ENCODE data around the gene EYS.

EYS gene

GRCh38 chr6:65191471-65191870 lies 515.6 kb downstream of the EYS start:
- TF ChIP-seq CTCF (IDR thresholded peaks at IDR 0.05; ENCODE audit: extremely low read depth, insufficient read depth, missing control alignments) = no peak
- in situ Hi-C loops (cut with MboI; ENCODE audit: low pct_unique_long_range_greater_than_20kb, low sequenced_read_pairs, unreplicated experiment) = no loop called here
- DNase-seq (ENCODE audit: low spot score) = no peak

GRCh38 chr6:65189236-65189881 lies 517.7 kb downstream of the EYS start:
- in situ Hi-C loops (cut with MboI; ENCODE audit: low pct_unique_long_range_greater_than_20kb, low sequenced_read_pairs, unreplicated experiment) = no loop called here
- DNase-seq (ENCODE audit: low spot score) = no peak
- no peak for TF ChIP-seq CTCF (IDR thresholded peaks at IDR 0.05; ENCODE audit: extremely low read depth, insufficient read depth, missing control alignments)

GRCh38 chr6:65186826-65187225 lies 520.2 kb downstream of the EYS start:
- no peak for DNase-seq (ENCODE audit: low spot score)
- in situ Hi-C loops (cut with MboI; ENCODE audit: low pct_unique_long_range_greater_than_20kb, low sequenced_read_pairs, unreplicated experiment) = no loop called here
- TF ChIP-seq CTCF (IDR thresholded peaks at IDR 0.05; ENCODE audit: extremely low read depth, insufficient read depth, missing control alignments) = no peak

- TF ChIP-seq CTCF (IDR thresholded peaks at IDR 0.05; ENCODE audit: extremely low read depth, insufficient read depth, missing control alignments) = no peak
- in situ Hi-C loops (cut with MboI; ENCODE audit: low pct_unique_long_range_greater_than_20kb, low sequenced_read_pairs, unreplicated experiment) = no loop called here
- no peak for DNase-seq (ENCODE audit: low spot score)
Observed at GRCh38 chr6:65182681-65183080, 524.3 kb downstream of the EYS start.

- no peak for TF ChIP-seq CTCF (IDR thresholded peaks at IDR 0.05; ENCODE audit: extremely low read depth, insufficient read depth, missing control alignments)
- in situ Hi-C loops (cut with MboI; ENCODE audit: low pct_unique_long_range_greater_than_20kb, low sequenced_read_pairs, unreplicated experiment) = no loop called here
- no peak for DNase-seq (ENCODE audit: low spot score)
Observed at GRCh38 chr6:65170273-65170672, 536.8 kb downstream of the EYS start.

- DNase-seq (ENCODE audit: low spot score) = no peak
- TF ChIP-seq CTCF (IDR thresholded peaks at IDR 0.05; ENCODE audit: extremely low read depth, insufficient read depth, missing control alignments) = no peak
Observed at GRCh38 chr6:65161661-65162060, 545.4 kb downstream of the EYS start.

More at GRCh38 chr6:65161661-65162060, 545.4 kb downstream of the EYS start:
- in situ Hi-C loops (cut with MboI; ENCODE audit: low pct_unique_long_range_greater_than_20kb, low sequenced_read_pairs, unreplicated experiment) = no loop called here
